Stomach (tissue), 9 donors: ENCODE data around the gene ZRANB2. TPM values are rescaled to one million over a fixed set of nuclear protein-coding genes. Genes with fewer than 3 reads are reported as not detected.

Experiments
- DNase-seq, 2 donors: peaks; one replicate each; pipeline versions ENCODE4 v3.0.0 to v3.0.0-alpha.2; 2013 to 2019
- H3K27ac ChIP-seq, 5 donors: fragments of 200-600 bp in 4 of 5; sonication (generic) in 4 of 5; one replicate each; pipeline ENCODE4 v1.5.1; 2013 to 2019; ENCODE audit warnings: mild to moderate bottlenecking in 1 of 5, moderate library complexity in 1 of 5
- H3K27me3 ChIP-seq, 3 donors: fragments of 200-600 bp; sonication (generic); one replicate each; pipeline ENCODE4 v1.5.1; 2017 to 2019; ENCODE audit warnings: mixed run types in 1 of 3
- H3K36me3 ChIP-seq, 4 donors: fragments of 200-600 bp; sonication (generic); 1 replicate in 3 of 4; 2 replicates in 1 of 4; pipeline ENCODE4 v1.5.1; 2016 to 2019
- H3K4me1 ChIP-seq, 4 donors: fragments of 200-600 bp; sonication (generic); one replicate each; pipeline ENCODE4 v1.5.1; 2016 to 2019
- H3K4me3 ChIP-seq, 4 donors: fragments of 200-600 bp; sonication (generic) in 3 of 4; one replicate each; pipeline ENCODE4 v1.5.1; 2016 to 2019; ENCODE audit warnings: mild to moderate bottlenecking in 1 of 4
- H3K9me3 ChIP-seq, 4 donors: fragments of 200-600 bp; sonication (generic); one replicate each; pipeline ENCODE4 v1.5.1; 2016 to 2019
- EP300 ChIP-seq: sonication (generic); formaldehyde crosslinking; IDR thresholded peaks from one replicate; pipeline ENCODE4 v1.6.1; 2017; ENCODE audit warnings: antibody characterized with exemption
- POLR2A ChIP-seq, 4 donors: fragments of 450-650 bp; IDR thresholded peaks; one replicate each; pipeline ENCODE4 v1.6.1; 2016; ENCODE audit warnings: antibody characterized with exemption in 4 of 4, control low read depth in 2 of 4, mild to moderate bottlenecking in 1 of 4, moderate library complexity in 1 of 4
- POLR2AphosphoS5 ChIP-seq, 3 donors: sonication (generic); formaldehyde crosslinking; IDR thresholded peaks; one replicate each; pipeline ENCODE4 v1.6.1; 2016; ENCODE audit warnings: antibody characterized with exemption in 3 of 3
- WGBS, 5 donors: extraction: QIAGEN DNeasy Blood & Tissue Kit in 3 of 5; methylation state at CpG; one replicate each; pipeline versions ENCODE4 v1.1.5 to v1.1.7; 2013 to 2018; 5-methylcytosine and 5-hydroxymethylcytosine counted together
- intact Hi-C: fragments of 100-400 bp; cut with DNase I; formaldehyde crosslinking; loops from one replicate; pipeline ENCODE4 v1.15.1; 2023; ENCODE audit warnings: low total_unique reads
- polyA plus RNA-seq, 3 donors: library from polyadenylated mRNA; stranded (reverse); fragments of 200-250 nt; gene quantifications; one replicate each; pipeline ENCODE4 v1.2.3, GENCODE V29; 2013
- total RNA-seq, 5 donors: library from RNA; depleted of rRNA; stranded (reverse); fragments of >200 nt; gene quantifications; one replicate each; pipeline versions ENCODE4 v1.1.0 to v1.2.3, GENCODE V29; 2014 to 2016
- TF ChIP-seq, protein P1 (sequence below), 7 experiments: fragments of 450-650 bp in 4 of 7; fragments of 200-600 bp in 3 of 7; sonication (generic) in 3 of 7; IDR thresholded peaks; one replicate each; pipeline ENCODE4 v1.5.1; 2016 to 2019; ENCODE audit warnings: antibody characterized with exemption in 7 of 7, control low read depth in 2 of 7, mild to moderate bottlenecking in 1 of 7
- donor health status: healthy with polysubstance abuse.
- donor health status: Bipolar disorder and iron deficiency.
- donor health status: healthy.

The ZRANB2 gene
- total and polyA plus RNA-seq, 8 donors = 19.9 to 178 (median 41.9) TPM

DNA sequence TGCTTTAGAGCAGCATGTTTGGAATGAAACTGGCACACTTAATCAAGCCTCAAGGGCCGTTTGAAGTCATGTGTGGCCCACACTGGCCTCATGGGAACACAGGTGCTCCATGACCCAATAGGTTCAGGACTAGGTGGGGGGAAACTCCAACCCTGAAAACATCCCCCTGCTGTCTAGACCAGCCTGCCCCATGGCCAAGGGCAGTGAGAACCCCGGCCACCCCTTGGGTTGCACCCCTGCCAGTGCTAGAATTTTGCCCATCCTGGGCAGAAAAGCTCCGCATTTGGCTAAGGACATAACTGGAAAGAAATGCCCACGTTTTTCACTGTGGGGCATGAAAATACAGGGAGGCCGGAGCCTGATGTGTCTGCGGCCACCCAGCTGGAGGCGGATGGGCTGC lies 27.1 kb downstream of the ZRANB2 start:
- no peak for DNase-seq
- H3K27ac ChIP-seq = no peak overlapping the region
- peaks cover 0 to 20% (median 16%) of the 10 kb centered on the region in 4 donors for H3K36me3 ChIP-seq
- no peaks in the 10 kb centered on the region for H3K9me3 ChIP-seq
- H3K4me1 ChIP-seq = peaks cover 0 to 5% (median under 1%) of the 10 kb centered on the region in 4 donors
- H3K27me3 ChIP-seq = peaks cover 0 to 4% (median 0%) of the 10 kb centered on the region in 3 donors
- H3K4me3 ChIP-seq = no peak overlapping the region
- no peak for TF ChIP-seq EP300
- TF ChIP-seq POLR2AphosphoS5 (IDR thresholded peaks at IDR 0.05) = no peak
- no peak for TF ChIP-seq POLR2A (IDR thresholded peaks at IDR 0.05)
- TF ChIP-seq, protein P1, sequence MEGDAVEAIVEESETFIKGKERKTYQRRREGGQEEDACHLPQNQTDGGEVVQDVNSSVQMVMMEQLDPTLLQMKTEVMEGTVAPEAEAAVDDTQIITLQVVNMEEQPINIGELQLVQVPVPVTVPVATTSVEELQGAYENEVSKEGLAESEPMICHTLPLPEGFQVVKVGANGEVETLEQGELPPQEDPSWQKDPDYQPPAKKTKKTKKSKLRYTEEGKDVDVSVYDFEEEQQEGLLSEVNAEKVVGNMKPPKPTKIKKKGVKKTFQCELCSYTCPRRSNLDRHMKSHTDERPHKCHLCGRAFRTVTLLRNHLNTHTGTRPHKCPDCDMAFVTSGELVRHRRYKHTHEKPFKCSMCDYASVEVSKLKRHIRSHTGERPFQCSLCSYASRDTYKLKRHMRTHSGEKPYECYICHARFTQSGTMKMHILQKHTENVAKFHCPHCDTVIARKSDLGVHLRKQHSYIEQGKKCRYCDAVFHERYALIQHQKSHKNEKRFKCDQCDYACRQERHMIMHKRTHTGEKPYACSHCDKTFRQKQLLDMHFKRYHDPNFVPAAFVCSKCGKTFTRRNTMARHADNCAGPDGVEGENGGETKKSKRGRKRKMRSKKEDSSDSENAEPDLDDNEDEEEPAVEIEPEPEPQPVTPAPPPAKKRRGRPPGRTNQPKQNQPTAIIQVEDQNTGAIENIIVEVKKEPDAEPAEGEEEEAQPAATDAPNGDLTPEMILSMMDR (IDR thresholded peaks at IDR 0.05) = no peak
- intact Hi-C loops = no loop called here
- 61 to 80% (median 70%) methylated on average over 7 of the region's 7 CpGs for WGBS, 5 donors

DNA sequence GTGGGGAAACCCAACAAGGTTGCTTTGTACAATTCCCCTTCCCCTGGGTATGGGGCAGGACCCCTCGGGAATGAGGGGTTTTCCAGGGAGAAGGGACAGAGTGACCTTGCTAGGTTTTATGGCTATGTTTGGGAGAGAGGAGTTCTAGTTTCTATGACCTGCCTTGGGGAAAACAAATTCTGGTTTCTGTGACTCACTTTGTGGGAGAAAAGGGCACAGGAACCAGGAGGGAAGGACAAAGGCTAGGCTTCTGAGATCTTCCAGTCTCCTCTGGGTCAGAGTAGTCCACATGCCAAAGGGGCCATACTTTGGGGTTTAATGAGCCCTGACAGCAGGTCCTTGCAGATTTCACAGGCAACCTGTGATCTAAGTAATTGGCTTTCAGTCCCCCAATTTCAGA lies 27.7 kb downstream of the ZRANB2 start:
- no peak for DNase-seq
- no peak overlapping the region for H3K4me3 ChIP-seq
- H3K4me1 ChIP-seq = peaks cover 0 to 7% (median 5%) of the 10 kb centered on the region in 4 donors
- H3K36me3 ChIP-seq = peaks cover 0 to 17% (median 11%) of the 10 kb centered on the region in 4 donors
- TF ChIP-seq EP300 (no peak), POLR2A (IDR thresholded peaks at IDR 0.05) (no peak), POLR2AphosphoS5 (IDR thresholded peaks at IDR 0.05) (no peak)
- TF ChIP-seq, protein P1 (IDR thresholded peaks at IDR 0.05) = no peak
- H3K9me3 ChIP-seq = no peaks in the 10 kb centered on the region
- no peak overlapping the region for H3K27ac ChIP-seq
- intact Hi-C loops = no loop called here
- 38 to 79% (median 57%) methylated on average over 1 of the region's 1 CpG for WGBS, 5 donors
- peaks cover 0 to 11% (median 3%) of the 10 kb centered on the region in 3 donors for H3K27me3 ChIP-seq

DNA sequence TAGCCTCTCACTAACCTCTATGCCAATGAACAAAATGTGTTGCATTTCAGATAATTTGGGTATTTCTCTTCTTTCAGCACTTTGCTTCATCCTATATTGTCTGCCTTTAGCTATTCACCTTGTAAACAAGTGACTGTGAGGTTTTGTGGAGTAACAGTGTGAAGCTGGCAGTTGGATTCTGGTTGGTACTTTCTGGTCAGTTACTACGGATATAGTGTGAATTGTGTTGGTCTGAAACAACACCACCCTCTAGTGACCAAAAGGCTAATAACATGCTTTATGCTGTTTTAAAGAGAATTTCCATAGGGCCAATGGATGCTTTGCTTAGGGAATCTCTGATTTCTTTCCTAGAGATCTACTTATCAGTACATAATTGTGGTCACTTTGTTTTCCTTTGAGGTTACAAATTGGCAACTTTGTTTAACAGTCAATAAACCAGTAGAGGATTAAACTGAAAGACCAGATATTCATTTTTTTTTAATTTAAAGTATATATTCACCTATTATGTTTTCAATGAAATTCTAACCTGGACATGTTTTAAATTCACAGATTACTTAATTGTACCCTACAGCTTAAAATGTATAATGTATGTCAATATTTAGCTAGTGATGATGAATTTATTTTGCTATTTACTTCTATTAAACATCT lies 30.8 kb downstream of the ZRANB2 start:
- peaks cover 8 to 33% (median 27%) of the 10 kb centered on the region in 4 donors for H3K4me1 ChIP-seq
- H3K27ac ChIP-seq = no peak overlapping the region
- intact Hi-C loops = loop anchor here (10.0 kb wide), 1 partner anchor 365 kb away; no protein-coding TSS in a partner anchor
- TF ChIP-seq POLR2AphosphoS5 (IDR thresholded peaks at IDR 0.05) (peak in 1 of 3 donors; percentile 32), POLR2A (IDR thresholded peaks at IDR 0.05) (no peak)
- TF ChIP-seq, protein P1 (IDR thresholded peaks at IDR 0.05) = peak in 5 of 7 experiments; percentile 56 to 82 (median 63)
- no peaks in the 10 kb centered on the region for H3K9me3 ChIP-seq
- peaks cover 0 to 36% (median 22%) of the 10 kb centered on the region in 3 donors for H3K27me3 ChIP-seq
- peak in 1 of 2 donors; percentile 92 for DNase-seq
- 0% methylated on average over 1 of the region's 1 CpG for WGBS, 5 donors
- H3K4me3 ChIP-seq = no peak overlapping the region
- H3K36me3 ChIP-seq = no peaks in the 10 kb centered on the region

DNA sequence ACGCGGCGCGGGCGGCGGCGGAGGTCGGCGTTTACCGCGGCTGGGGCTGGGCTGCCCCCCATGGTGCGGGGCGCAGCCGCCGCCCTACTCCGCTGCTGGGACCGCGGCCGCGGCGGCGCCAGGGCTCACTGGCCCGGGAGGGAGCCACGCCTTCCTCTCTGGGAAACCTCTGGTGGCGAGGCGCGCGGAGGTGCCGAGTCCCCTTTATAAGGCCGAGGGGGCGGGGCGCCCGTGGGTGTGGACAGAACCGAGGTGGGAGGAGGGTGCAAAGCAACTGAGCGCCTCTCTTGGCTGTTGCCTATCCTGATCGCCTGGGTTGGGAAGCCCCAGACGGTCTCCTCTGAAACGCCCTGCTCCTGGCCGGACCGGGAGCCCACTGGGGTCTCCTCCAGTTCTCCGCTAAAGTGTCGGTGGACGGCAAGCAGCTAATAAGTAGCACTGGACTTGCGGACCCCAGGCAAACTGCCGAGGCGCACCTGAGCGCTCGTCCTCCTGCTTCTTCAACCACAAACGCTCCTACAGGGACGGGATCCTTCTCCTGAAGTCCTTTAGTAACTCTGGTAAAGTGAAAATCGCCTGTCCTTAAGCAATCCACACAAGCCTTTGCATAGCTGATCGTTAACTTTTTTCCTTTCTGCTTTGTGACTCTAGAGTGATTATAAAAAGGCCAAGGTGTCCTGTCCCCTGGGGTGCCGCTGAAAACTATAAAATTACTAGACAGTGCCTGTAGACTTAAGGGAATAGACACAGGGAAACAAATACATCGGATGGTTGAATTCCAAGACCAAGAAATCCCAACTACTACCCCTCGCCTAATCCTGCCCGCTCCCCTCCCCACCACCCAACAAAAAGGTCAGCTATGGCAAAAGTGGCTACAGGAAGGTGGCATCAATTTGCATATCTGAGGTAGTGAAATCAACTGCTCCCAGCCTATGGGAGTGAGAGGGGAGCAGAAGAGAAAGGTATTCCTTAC lies 32.9 kb downstream of the ZRANB2 start, which contains the start of gene PTGER3:
Gene PTGER3, minus strand, starts transcription at position 182 of the 973 bp plus-strand sequence. CDS start 239 bp downstream, outside the sequence.
- TF ChIP-seq, protein P1 (IDR thresholded peaks at IDR 0.05) = no peak
- peak in 2 of 3 donors; percentile 69 to 91 for TF ChIP-seq POLR2AphosphoS5 (IDR thresholded peaks at IDR 0.05)
- Histone ChIP-seq H3K4me1 (peaks cover 8 to 37% (median 28%) of the 10 kb centered on the region in 4 donors), H3K9me3 (no peaks in the 10 kb centered on the region), H3K27ac (peak within 1 kb of the TSS; percentile 38 to 76 (median 70)), H3K4me3 (peak within 1 kb of the TSS; percentile 53 to 64 (median 62)), H3K27me3 (peaks cover 0 to 42% (median 22%) of the 10 kb centered on the region in 3 donors), H3K36me3 (no peaks in the 10 kb centered on the region)
- 5 to 19% (median 6%) methylated on average over 20 to 56 of the region's 56 CpGs for WGBS, 5 donors
- peak; percentile 85 to 88 for DNase-seq
- intact Hi-C loops = loop anchor here (10.0 kb wide), 1 partner anchor 363 kb away; no protein-coding TSS in a partner anchor
